HG03039 (cell line): ENCODE results near the gene FOXJ3.

Source experiments
- ATAC-seq: cut with Tn5 transposase; IDR thresholded peaks from one replicate; pipeline ENCODE4 v1.9.1; 2021; ENCODE audit warnings: mild to moderate bottlenecking, moderate library complexity; ENCODE audit not compliant: unreplicated experiment

The FOXJ3 gene

GRCh38 chr1:42171679-42172266, 163.3 kb downstream of the FOXJ3 start:
- no peak for ATAC-seq

GRCh38 chr1:42170779-42171621, 164.0 kb downstream of the FOXJ3 start:
- ATAC-seq: no peak

- no peak for ATAC-seq
These were observed 166.3 kb downstream of the FOXJ3 start for GRCh38 chr1:42168763-42169162.

GRCh38 chr1:42168391-42168670, 166.7 kb downstream of the FOXJ3 start:
- ATAC-seq: no peak

GRCh38 chr1:42167611-42168390, 167.2 kb downstream of the FOXJ3 start:
- ATAC-seq: no peak

GRCh38 chr1:42165511-42166210, 169.4 kb downstream of the FOXJ3 start:
- ATAC-seq: no peak

- no peak for ATAC-seq
These were observed 170.2 kb downstream of the FOXJ3 start, which contains the start of gene GUCA2A for GRCh38 chr1:42164551-42165420. Gene GUCA2A, minus strand, starts transcription at chr1:42164745. Its CDS starts 33 bp downstream, at chr1:42164712.

GRCh38 chr1:42163536-42164503, 171.2 kb downstream of the FOXJ3 start:
- ATAC-seq: no peak

- no peak for ATAC-seq
These were observed 171.9 kb downstream of the FOXJ3 start for GRCh38 chr1:42163114-42163513.

GRCh38 chr1:42162181-42162580, 172.9 kb downstream of the FOXJ3 start:
- ATAC-seq: no peak

GRCh38 chr1:42158189-42158588, 176.8 kb downstream of the FOXJ3 start:
- ATAC-seq: no peak

GRCh38 chr1:42157667-42158066, 177.4 kb downstream of the FOXJ3 start:
- no peak for ATAC-seq

GRCh38 chr1:42155362-42155761, 179.7 kb downstream of the FOXJ3 start:
- ATAC-seq: no peak

- no peak for ATAC-seq
These were observed 180.3 kb downstream of the FOXJ3 start for GRCh38 chr1:42154685-42155084.

- no peak for ATAC-seq
These were observed 181.4 kb downstream of the FOXJ3 start for GRCh38 chr1:42153624-42154023.

- ATAC-seq: no peak
These were observed 182.0 kb downstream of the FOXJ3 start, which contains the start of gene GUCA2B for GRCh38 chr1:42152907-42153600. Gene GUCA2B, plus strand, starts transcription at chr1:42153410. Its CDS starts 41 bp downstream, at chr1:42153451.

GRCh38 chr1:42152119-42152518, 182.9 kb downstream of the FOXJ3 start:
- no peak for ATAC-seq

GRCh38 chr1:42150651-42151050, 184.4 kb downstream of the FOXJ3 start:
- ATAC-seq: no peak
